Psoas muscle (tissue), 8 donors: ENCODE data around the gene WDR17. TPM values are rescaled to one million over a fixed set of nuclear protein-coding genes. Genes with fewer than 3 reads are reported as not detected.

Experiments used
- ATAC-seq, 4 donors: fragments of 200-7000 bp; cut with Tn5 transposase; one replicate each; pipeline ENCODE4 v1.9.1; 2020; ENCODE audit warnings: moderate library complexity in 3 of 4, mild to moderate bottlenecking in 2 of 4
- DNase-seq, 2 donors: peaks; one replicate each; pipeline ENCODE4 v3.0.0-alpha.2; 2020
- H3K27ac ChIP-seq: fragments of 200-600 bp; one replicate; pipeline ENCODE4 v1.8.0; 2022
- H3K27me3 ChIP-seq, 3 donors: fragments of 200-600 bp in 1 of 3; one replicate each; pipeline versions ENCODE4 v1.6.1 to v1.8.0; 2013 to 2022; ENCODE audit warnings: low read length in 2 of 3, mild to moderate bottlenecking in 2 of 3, moderate library complexity in 1 of 3; ENCODE audit not compliant: insufficient read depth in 3 of 3
- H3K36me3 ChIP-seq, 2 donors: fragments of 200-600 bp in 1 of 2; one replicate each; pipeline versions ENCODE4 v1.6.1 to v1.8.0; 2013 to 2022; ENCODE audit warnings: low read depth in 1 of 2, mild to moderate bottlenecking in 1 of 2, moderate library complexity in 1 of 2; ENCODE audit not compliant: insufficient read depth in 1 of 2
- H3K4me1 ChIP-seq: fragments of 200-600 bp; one replicate; pipeline ENCODE4 v1.8.0; 2022
- H3K4me3 ChIP-seq: fragments of 200-600 bp; one replicate; pipeline ENCODE4 v1.8.0; 2022; ENCODE audit warnings: mild to moderate bottlenecking
- H3K9me3 ChIP-seq: fragments of 200-600 bp; one replicate; pipeline ENCODE4 v1.8.0; 2022
- CTCF ChIP-seq: fragments of 200-600 bp; IDR thresholded peaks from one replicate; pipeline ENCODE4 v1.8.0; 2022; ENCODE audit warnings: antibody characterized with exemption
- WGBS, 3 donors: extraction: QIAGEN DNeasy Blood & Tissue Kit; methylation state at CpG; one replicate each; pipeline versions ENCODE4 v1.1.6 to v1.1.7; 2013; 5-methylcytosine and 5-hydroxymethylcytosine counted together
- intact Hi-C, 2 donors: fragments of 100-400 bp; cut with DNase I; formaldehyde crosslinking; loops; one replicate each; pipeline versions ENCODE4 v1.11.0 to v1.14.2; 2022
- polyA plus RNA-seq, 3 donors: library from polyadenylated mRNA; stranded (reverse); fragments of 200-250 nt; gene quantifications; one replicate each; pipeline ENCODE4 v1.2.3, GENCODE V29; 2013
- total RNA-seq, 4 donors: library from RNA; stranded (reverse); fragmentation: NEBNext Ultra II Directional in 2 of 4; extraction: Animal tissue kit (Norgen Biotek cat#: 25700) in 2 of 4; gene quantifications; one replicate each; pipeline versions ENCODE4 v1.2.1 to v1.2.4, GENCODE V29; 2021 to 2023
- donor health status: healthy with polysubstance abuse.
- donor health status: DM: no; HTN: no; CAD: no; lungs with moderate emphysema.
- donor health status: Bipolar disorder and iron deficiency.
- donor health status: healthy.
- donor health status: DM: yes; HTN: yes; CAD: no.
- donor health status: DM: no; HTN: no; CAD: no.
- donor health status: DM: no; HTN: no; CAD: no.
- donor health status: DM: yes; HTN: yes; CAD: no.

WDR17 gene
- total and polyA plus RNA-seq, 7 donors, result 0.08 to 0.75 (median 0.46) TPM

DNA sequence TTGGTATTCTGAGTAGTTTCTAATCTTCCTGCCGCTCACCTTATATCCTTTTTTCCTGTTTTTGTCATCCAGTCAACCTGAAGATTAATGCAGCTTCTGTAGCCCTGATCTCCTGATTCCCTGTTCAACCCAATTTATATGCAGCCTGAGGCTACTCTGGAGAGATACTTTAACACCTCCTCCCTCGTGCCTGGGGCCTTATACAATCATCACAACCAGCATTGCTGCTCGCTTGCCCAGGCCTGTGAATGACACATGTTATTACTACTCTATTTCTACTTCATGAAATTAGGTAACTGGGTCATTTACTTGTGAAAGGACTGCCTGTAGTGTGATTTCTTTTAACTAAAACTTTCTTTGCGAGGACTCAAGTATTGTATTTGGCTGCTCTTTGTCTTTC is 33.7 kb upstream of the WDR17 start:
- H3K9me3 ChIP-seq, result no peaks in the 10 kb centered on the region
- WGBS, 3 donors, result 46 to 58% (median 48%) methylated on average over 4 of the region's 4 CpGs

DNA sequence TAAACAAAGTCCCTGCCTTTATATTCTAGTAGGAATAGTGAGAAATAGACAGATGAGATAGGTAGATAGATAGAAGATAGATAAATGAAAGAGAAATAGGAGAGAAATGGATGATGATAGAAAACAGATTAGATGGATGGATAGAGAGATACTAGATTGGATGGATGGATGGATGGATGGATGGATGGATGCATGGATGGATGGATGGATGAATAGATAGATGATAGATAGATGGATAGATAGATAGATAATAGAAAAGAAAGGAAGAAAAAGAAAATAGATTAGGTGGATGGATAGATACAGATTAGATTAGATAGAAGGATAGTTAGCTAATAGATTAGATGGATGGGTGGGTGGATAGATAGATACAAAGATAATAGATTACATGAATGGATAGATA is 33.2 kb upstream of the WDR17 start:
- no peak for TF ChIP-seq CTCF
- Histone ChIP-seq H3K4me1 (no peaks in the 10 kb centered on the region), H3K36me3 (no peaks in the 10 kb centered on the region), H3K9me3 (no peaks in the 10 kb centered on the region), H3K27me3 (no peaks in the 10 kb centered on the region), H3K4me3 (no peak overlapping the region), H3K27ac (no peak overlapping the region)
- ATAC-seq, result no peak
- intact Hi-C loops, result no loop called here
- DNase-seq, result no peak

More for the DNA sequence above, 33.7 kb upstream of the WDR17 start:
- ATAC-seq (no peak), DNase-seq (no peak)
- no peak for TF ChIP-seq CTCF
- H3K36me3 ChIP-seq, result no peaks in the 10 kb centered on the region
- H3K27me3 ChIP-seq, result no peaks in the 10 kb centered on the region
- no peak overlapping the region for H3K4me3 ChIP-seq
- H3K4me1 ChIP-seq, result no peaks in the 10 kb centered on the region
- H3K27ac ChIP-seq, result no peak overlapping the region
- intact Hi-C loops, result no loop called here

DNA sequence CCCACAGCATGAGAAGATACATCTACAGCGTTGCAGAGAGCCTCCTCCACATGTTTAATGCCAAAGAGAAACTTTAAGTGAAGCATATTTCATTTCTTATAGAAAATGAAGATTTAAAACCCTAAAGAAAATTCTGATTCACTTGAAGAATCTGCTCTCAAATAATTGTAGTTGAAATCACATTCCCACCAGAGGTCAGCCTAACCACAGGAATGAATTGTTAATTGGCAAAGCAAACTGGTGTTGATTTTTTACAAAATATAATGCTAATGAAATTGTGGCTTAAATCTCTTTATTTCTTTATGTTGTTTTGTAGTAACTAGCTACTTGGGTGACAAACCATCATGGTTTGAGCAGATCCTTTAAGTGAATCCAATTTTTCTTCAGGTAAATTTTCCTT is 31.1 kb upstream of the WDR17 start:
- intact Hi-C loops, result loop anchor here in 1 of 2 donors (2.0 kb wide), 1 partner anchor 306 kb away; no protein-coding TSS in a partner anchor
- no peaks in the 10 kb centered on the region for H3K36me3 ChIP-seq
- no peaks in the 10 kb centered on the region for H3K27me3 ChIP-seq
- H3K4me1 ChIP-seq, result no peaks in the 10 kb centered on the region
- ATAC-seq (peak in 1 of 4 donors; percentile 54), DNase-seq (no peak)
- H3K9me3 ChIP-seq, result no peaks in the 10 kb centered on the region
- no peak overlapping the region for H3K4me3 ChIP-seq
- peak; percentile 46 for TF ChIP-seq CTCF
- H3K27ac ChIP-seq, result no peak overlapping the region
- 24 to 55% (median 26%) methylated on average over 1 of the region's 1 CpG for WGBS, 3 donors

- TF ChIP-seq CTCF, result no peak
- no peak for DNase-seq
- H3K9me3 ChIP-seq, result no peaks in the 10 kb centered on the region
- H3K36me3 ChIP-seq, result no peaks in the 10 kb centered on the region
- no peaks in the 10 kb centered on the region for H3K4me1 ChIP-seq
- WGBS, 3 donors, result 46 to 55% (median 47%) methylated on average over 5 of the region's 5 CpGs
- no peak for ATAC-seq
- no peak overlapping the region for H3K27ac ChIP-seq
- no peaks in the 10 kb centered on the region for H3K27me3 ChIP-seq
- intact Hi-C loops, result loop anchor here in 1 of 2 donors (2.0 kb wide), 1 partner anchor 306 kb away; no protein-coding TSS in a partner anchor
- H3K4me3 ChIP-seq, result no peak overlapping the region
Observed at GRCh38 chr4:176034936-176035335, 30.7 kb upstream of the WDR17 start.

DNA sequence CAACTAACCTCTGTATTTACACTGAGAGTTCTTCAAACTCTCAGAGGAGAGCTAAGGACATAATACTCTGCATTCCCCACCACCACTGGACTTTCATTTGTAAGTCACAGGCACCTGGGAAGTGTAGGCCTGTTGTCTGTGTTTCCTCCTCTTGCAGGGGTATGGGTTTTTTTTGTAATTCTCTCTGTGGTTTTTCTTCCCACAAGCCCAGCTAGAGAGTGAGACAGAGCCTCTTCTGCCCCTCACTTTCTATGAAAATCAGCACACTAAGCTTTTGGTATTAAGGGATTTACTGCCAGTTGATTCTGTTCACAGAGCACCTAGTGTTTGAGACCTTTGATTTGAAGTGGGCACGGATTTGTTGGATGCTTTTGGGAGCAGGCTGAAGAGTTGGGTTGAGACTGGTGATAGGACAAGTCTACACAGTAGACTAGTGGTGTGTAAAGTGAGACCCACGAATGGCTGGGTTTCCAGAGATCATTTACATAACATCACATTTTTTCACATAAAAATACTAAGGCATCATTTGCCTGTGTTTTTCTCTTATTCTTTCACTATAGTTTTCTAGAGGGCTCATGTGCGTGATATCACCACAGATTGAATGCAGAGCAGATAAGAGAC is 28.9 kb upstream of the WDR17 start:
- WGBS, 3 donors, result 53 to 70% (median 61%) methylated on average over 3 of the region's 3 CpGs
- TF ChIP-seq CTCF, result no peak
- intact Hi-C loops, result loop anchor here in 1 of 2 donors (2.0 kb wide), 1 partner anchor 306 kb away; no protein-coding TSS in a partner anchor

More for the DNA sequence above, 28.9 kb upstream of the WDR17 start:
- ATAC-seq (no peak), DNase-seq (no peak)
- no peaks in the 10 kb centered on the region for H3K9me3 ChIP-seq
- H3K4me3 ChIP-seq, result no peak overlapping the region
- H3K36me3 ChIP-seq, result no peaks in the 10 kb centered on the region
- no peaks in the 10 kb centered on the region for H3K4me1 ChIP-seq
- H3K27ac ChIP-seq, result no peak overlapping the region
- H3K27me3 ChIP-seq, result no peaks in the 10 kb centered on the region
